ENCODE measurements around the gene APC. TPM values are rescaled to one million over a fixed set of nuclear protein-coding genes. Genes with fewer than 3 reads are reported as not detected.

The APC gene
- total RNA-seq, 1 donor from 2014 or later: 53.9 TPM

GRCh38 chr5:112707187-112708102 lies 30.2 kb upstream of the APC start:
- peak; percentile 34 for FAIRE-seq
- peaks cover 18% of the 10 kb centered on the region for H3K4me1 ChIP-seq (ENCODE audit: insufficient read depth, low read length)
- H3K9me3 Mint-ChIP-seq (ENCODE audit: unreplicated experiment): no peaks in the 10 kb centered on the region

GRCh38 chr5:112708103-112708622 lies 29.5 kb upstream of the APC start:
- Mint-ChIP-seq H3K4me3 (ENCODE audit: unreplicated experiment) (peak overlapping the region; percentile 89), H3K27me3 (ENCODE audit: low read depth, unreplicated experiment) (no peaks in the 10 kb centered on the region), H3K36me3 (ENCODE audit: low read depth, unreplicated experiment) (no peaks in the 10 kb centered on the region), H3K4me1 (ENCODE audit: low read depth, unreplicated experiment) (peaks cover 18% of the 10 kb centered on the region), H3K27ac (ENCODE audit: unreplicated experiment) (peak overlapping the region; percentile 63), H3K9me3 (ENCODE audit: unreplicated experiment) (no peaks in the 10 kb centered on the region)
- H4K20me1 ChIP-seq (ENCODE audit: insufficient read depth, low read length): peaks cover 30% of the 10 kb centered on the region
- peak overlapping the region; percentile 93 for H3K27ac ChIP-seq (ENCODE audit: low read depth, low read length)
- FAIRE-seq: no peak
- H3K79me2 ChIP-seq (ENCODE audit: insufficient read depth, low read length): peaks cover 55% of the 10 kb centered on the region
- H3K36me3 ChIP-seq (ENCODE audit: insufficient read depth, low read length): no peaks in the 10 kb centered on the region
- TF ChIP-seq CTCF (IDR thresholded peaks at IDR 0.05; ENCODE audit: insufficient read depth, low read depth, low read length): no peak
- no peak for TF ChIP-seq EZH2 (IDR thresholded peaks at IDR 0.05; ENCODE audit: insufficient read depth, low read length)
- no peaks in the 10 kb centered on the region for H3K9me3 ChIP-seq (ENCODE audit: insufficient read depth, low read depth, low read length)
- H3K27me3 ChIP-seq (ENCODE audit: insufficient read depth, low read length): no peaks in the 10 kb centered on the region
- DNase-seq (ENCODE audit: low read depth): no peak
- peak overlapping the region; percentile 85 for H3K4me2 ChIP-seq (ENCODE audit: low read length)
- H3K4me3 ChIP-seq (ENCODE audit: insufficient read depth, low read depth, low read length): peak overlapping the region; percentile 93
- H2AFZ ChIP-seq (ENCODE audit: low read depth, low read length): peak overlapping the region; percentile 84
- H3K4me1 ChIP-seq (ENCODE audit: insufficient read depth, low read length): peaks cover 18% of the 10 kb centered on the region
- H3K9ac ChIP-seq (ENCODE audit: low read length): peak overlapping the region; percentile 95

More at GRCh38 chr5:112707187-112708102, 30.2 kb upstream of the APC start:
- H2AFZ ChIP-seq (ENCODE audit: low read depth, low read length): peak overlapping the region; percentile 84
- Mint-ChIP-seq H3K27me3 (ENCODE audit: low read depth, unreplicated experiment) (no peaks in the 10 kb centered on the region), H3K4me3 (ENCODE audit: unreplicated experiment) (peak overlapping the region; percentile 89), H3K4me1 (ENCODE audit: low read depth, unreplicated experiment) (peaks cover 18% of the 10 kb centered on the region), H3K36me3 (ENCODE audit: low read depth, unreplicated experiment) (no peaks in the 10 kb centered on the region), H3K27ac (ENCODE audit: unreplicated experiment) (peak overlapping the region; percentile 63)
- H3K9me3 ChIP-seq (ENCODE audit: insufficient read depth, low read depth, low read length): no peaks in the 10 kb centered on the region
- H3K9ac ChIP-seq (ENCODE audit: low read length): peak overlapping the region; percentile 95
- H3K4me3 ChIP-seq (ENCODE audit: insufficient read depth, low read depth, low read length): peak overlapping the region; percentile 93
- DNase-seq (ENCODE audit: low read depth): peak; percentile 90
- peak overlapping the region; percentile 93 for H3K27ac ChIP-seq (ENCODE audit: low read depth, low read length)
- peaks cover 26% of the 10 kb centered on the region for H4K20me1 ChIP-seq (ENCODE audit: insufficient read depth, low read length)
- H3K4me2 ChIP-seq (ENCODE audit: low read length): peak overlapping the region; percentile 85
- H3K27me3 ChIP-seq (ENCODE audit: insufficient read depth, low read length): no peaks in the 10 kb centered on the region
- H3K79me2 ChIP-seq (ENCODE audit: insufficient read depth, low read length): peaks cover 50% of the 10 kb centered on the region
- no peaks in the 10 kb centered on the region for H3K36me3 ChIP-seq (ENCODE audit: insufficient read depth, low read length)
- TF ChIP-seq CTCF (IDR thresholded peaks at IDR 0.05; ENCODE audit: insufficient read depth, low read depth, low read length): no peak
- TF ChIP-seq EZH2 (IDR thresholded peaks at IDR 0.05; ENCODE audit: insufficient read depth, low read length): no peak

All from astrocyte (in vitro differentiated cells and primary cell).